K562 (cell line): Measurements from ENCODE around the gene TLDC2. TPM values are rescaled to one million over a fixed set of nuclear protein-coding genes. Genes with fewer than 3 reads are reported as not detected.

Experiments
- ATAC-seq: fragments of 200-7000 bp; cut with Tn5 transposase; 3 replicates; pipeline ENCODE4 v1.9.1; 2020; ENCODE audit warnings: moderate library complexity
- BruUV-seq: library from RNA; stranded (reverse); fragments of 400-500 nt; replicated peaks from 2 replicates; lab custom pipeline; 2021; lab: Mats Ljungman, UMichigan
- CTCF ChIA-PET: fragments of 300-600 bp; formaldehyde crosslinking; extraction: SDS; loops from one replicate; lab custom pipeline; 2021; ENCODE audit warnings: low intra/inter-chr PET ratio; lab: Yijun Ruan, JAX
- POLR2A ChIA-PET: fragments of 300-600, 350-650 bp; sonication (Branson Sonifier 250); formaldehyde crosslinking; extraction: SDS; loops from one replicate; lab custom pipeline; 2021; ENCODE audit warnings: antibody characterized with exemption, inconsistent platforms; lab: Yijun Ruan, JAX
- DNase-seq, 4 experiments: peaks; one replicate each; pipeline versions ENCODE4 v3.0.0 to v3.0.0-alpha.2; 2011 to 2018; ENCODE audit warnings: low spot score in 3 of 4, mixed read lengths in 3 of 4; ENCODE audit errors: extremely low read depth in 1 of 4
- FAIRE-seq: peaks from 2 replicates; lab custom pipeline; 2011; peaks lifted over from hg19 to GRCh38; lab: Jason Lieb, UNC
- H2AFZ ChIP-seq: 2 replicates; pipeline ENCODE4 v1.6.0; 2011; ENCODE audit warnings: low read depth, low read length, control low read depth, inconsistent platforms
- H3K27ac ChIP-seq: fragments of 200-600 bp; 3 replicates; pipeline ENCODE4 v1.8.0; 2011; ENCODE audit warnings: low read depth, mild to moderate bottlenecking, control low read depth, inconsistent platforms, low read length, moderate library complexity, mixed read lengths; ENCODE audit errors: extremely low read depth
- H3K27me3 ChIP-seq, 2 experiments: fragments of 300-600 bp in 1 of 2; 2 replicates in 1 of 2; 3 replicates in 1 of 2; pipeline versions ENCODE4 v1.6.0 to v1.8.0; 2011; ENCODE audit warnings: inconsistent platforms in 2 of 2, low read length in 2 of 2, mild to moderate bottlenecking in 1 of 2, mixed read lengths in 1 of 2, moderate library complexity in 1 of 2; ENCODE audit not compliant: control insufficient read depth in 2 of 2, insufficient read depth in 2 of 2
- H3K36me3 ChIP-seq: fragments of 300-600 bp; 3 replicates; pipeline ENCODE4 v1.8.0; 2011; ENCODE audit warnings: mild to moderate bottlenecking, low read length, inconsistent platforms; ENCODE audit not compliant: control insufficient read depth, insufficient read depth
- H3K4me1 ChIP-seq, 2 experiments: fragments of 200-600 bp in 1 of 2; replicated peaks in 1 of 2; 2 replicates in 1 of 2; 3 replicates in 1 of 2; pipeline versions ENCODE4 v1.5.1 to v1.8.0; 2011; ENCODE audit warnings: inconsistent platforms in 2 of 2, low read length in 2 of 2, mild to moderate bottlenecking in 1 of 2, mixed read lengths in 1 of 2, moderate library complexity in 1 of 2; ENCODE audit not compliant: control insufficient read depth in 2 of 2, insufficient read depth in 2 of 2
- H3K4me2 ChIP-seq: 2 replicates; pipeline ENCODE4 v1.6.1; 2011; ENCODE audit warnings: low read length, control low read depth, inconsistent platforms, mixed read lengths; ENCODE audit not compliant: insufficient read depth
- H3K4me3 ChIP-seq: fragments of 200-600 bp; sonication (generic), shearing (Covaris generic); 2 replicates; pipeline ENCODE4 v1.5.1; 2016; ENCODE audit warnings: control low read depth, inconsistent platforms
- H3K79me2 ChIP-seq: fragments of 200-600 bp; 3 replicates; pipeline ENCODE4 v1.8.0; 2011; ENCODE audit warnings: low read length, inconsistent platforms; ENCODE audit not compliant: control insufficient read depth, insufficient read depth
- H3K9ac ChIP-seq, 2 experiments: 2 replicates each; pipeline versions ENCODE4 v1.6.0 to v1.6.1; 2011; ENCODE audit warnings: low read depth in 2 of 2, low read length in 2 of 2, control low read depth in 1 of 2, inconsistent platforms in 1 of 2, mild to moderate bottlenecking in 1 of 2, mixed read lengths in 1 of 2; ENCODE audit not compliant: insufficient read depth in 1 of 2
- H3K9me1 ChIP-seq: one replicate; pipeline ENCODE4 v1.6.0; 2011; ENCODE audit warnings: inconsistent platforms, mild to moderate bottlenecking, low read length, moderate library complexity; ENCODE audit not compliant: control insufficient read depth, insufficient read depth
- H3K9me3 ChIP-seq: replicated peaks from 2 replicates; pipeline ENCODE4 v1.5.1; 2011; ENCODE audit warnings: low read depth, low read length, inconsistent platforms; ENCODE audit not compliant: control insufficient read depth, insufficient read depth
- H4K20me1 ChIP-seq: replicated peaks from 2 replicates; pipeline ENCODE4 v1.6.1; 2011; ENCODE audit warnings: low read length, inconsistent platforms, mixed read lengths; ENCODE audit not compliant: control insufficient read depth, insufficient read depth
- CREB3L1 ChIP-seq: fragments of 450-650 bp; IDR thresholded peaks from 2 replicates; pipeline ENCODE4 v1.6.1; 2014; ENCODE audit warnings: low read depth, mild to moderate bottlenecking, moderate library complexity, borderline replicate concordance
- CTCF ChIP-seq, 3 experiments: IDR thresholded peaks in 2 of 3; conservative IDR thresholded peaks in 1 of 3; 2 replicates each; pipeline ENCODE4 v1.5.1; 2011 to 2012; ENCODE audit warnings: low read length in 3 of 3, mild to moderate bottlenecking in 3 of 3, control low read depth in 2 of 3, improper control_type of control experiment in 1 of 3, inconsistent platforms in 1 of 3, low read depth in 1 of 3, mixed read lengths in 1 of 3, moderate library complexity in 1 of 3; ENCODE audit not compliant: insufficient read depth in 2 of 3
- POLR2G ChIP-seq: fragments of 200-400 bp; formaldehyde crosslinking; IDR thresholded peaks from 2 replicates; pipeline ENCODE4 v1.6.1; 2017; ENCODE audit warnings: low read depth, mild to moderate bottlenecking, antibody characterized with exemption, low read length, moderate library complexity
- WGBS: fragments of 100-300 bp; shearing (Covaris generic); methylation state at CpG from one replicate; pipeline ENCODE4 v1.1.6; 2016; ENCODE audit warnings: low coverage, mixed read lengths; ENCODE audit not compliant: insufficient coverage; ENCODE audit errors: missing lambda C conversion rate; 5-methylcytosine and 5-hydroxymethylcytosine counted together
- in situ Hi-C: fragments of 300-500 bp; cut with MboI; formaldehyde crosslinking; loops from 4 replicates; pipeline ENCODE4 v1.15.0; 2018; ENCODE audit warnings: inconsistent platforms, mixed read lengths
- intact Hi-C: fragments of 100-400 bp; cut with micrococcal nuclease; formaldehyde crosslinking; loops from 2 replicates; pipeline ENCODE4 v1.14.2; 2022
- polyA plus RNA-seq, 8 experiments: library from polyadenylated mRNA; depleted of rRNA in 4 of 8; stranded (reverse) in 5 of 8; unstranded in 3 of 8; fragments of >200 nt; fragmentation: Nextera tagmentation in 2 of 8; fragmentation: Illumina TruSeq in 1 of 8; extraction: Ambion mirVana in 2 of 8; extraction: Trizol in 1 of 8; gene quantifications; 2 replicates each; pipeline versions ENCODE4 v1.2.1 to v1.2.3, GENCODE V29; 2011 to 2014; ENCODE audit warnings: inconsistent platforms in 1 of 8, missing spikeins in 1 of 8
- total RNA-seq, 7 experiments: library from RNA; depleted of rRNA in 6 of 7; stranded (reverse); fragments of >200 nt in 6 of 7; fragmentation: Illumina TruSeq in 2 of 7; extraction: Trizol in 2 of 7; gene quantifications; 2 replicates each; pipeline versions ENCODE4 v1.2.1 to v1.2.3, GENCODE V29; 2011 to 2021; ENCODE audit warnings: low replicate concordance in 1 of 7

TLDC2 gene
- total and polyA plus RNA-seq, 9 of the 15 experiments (the other 6 are each of a cell fraction or from before 2014, with no cell fraction given): not detected

GRCh38 chr20:36830791-36831691, 44.9 kb upstream of the TLDC2 start:
- in situ Hi-C loops: no loop called here
- no peak for FAIRE-seq
- CTCF ChIA-PET: no interaction called here

More at GRCh38 chr20:36830791-36831691, 44.9 kb upstream of the TLDC2 start:
- DNase-seq: no peak
- intact Hi-C loops: no loop called here
- POLR2A ChIA-PET: interaction anchor here (0.6 to 1.3 kb wide), 2 partner anchors 28 to 240 kb away, joined by 3 to 7 read pairs; no protein-coding TSS in a partner anchor
- Histone ChIP-seq H3K27ac (no peak overlapping the region), H3K4me3 (no peak overlapping the region), H3K9ac (no peak overlapping the region; a peak in 1 of 4 replicates), H3K9me3 (no peaks in the 10 kb centered on the region), H3K4me1 (peaks cover 10 to 21% of the 10 kb centered on the region in 2 experiments), H3K27me3 (no peaks in the 10 kb centered on the region), H4K20me1 (no peaks in the 10 kb centered on the region), H2AFZ (no peak overlapping the region), H3K36me3 (peaks cover 70% of the 10 kb centered on the region), H3K9me1 (no peaks in the 10 kb centered on the region), H3K79me2 (peaks cover 6% of the 10 kb centered on the region), H3K4me2 (no peak overlapping the region)
- no peak for ATAC-seq
- no TSS peak for BruUV-seq
- 0 out of 2 replicates have a peak, but pooled peaks have one; percentile 13 for TF ChIP-seq POLR2G
- TF ChIP-seq CTCF (IDR thresholded peaks at IDR 0.05 in 2 of 3, conservative IDR thresholded peaks at IDR 0.05 in 1 of 3; ENCODE audit: insufficient read depth in 2 of 3, low read depth in 1 of 3, low read length in 3 of 3): peak; percentile 25 to 36 (median 33); a peak in 4 of 6 replicates
- no peak for TF ChIP-seq CREB3L1
- 86% methylated on average over 10 of the region's 11 CpGs for WGBS
